Neural progenitor cell (in vitro differentiated cells): Measurements from ENCODE around the gene OLFM4. TPM values are rescaled to one million over a fixed set of nuclear protein-coding genes. Genes with fewer than 3 reads are reported as not detected.

Experiments
- DNase-seq: peaks from one replicate; pipeline ENCODE4 v3.0.0-alpha.2; 2016; ENCODE audit warnings: low spot score
- H2AFZ ChIP-seq: fragments of 200-600 bp; sonication (generic); replicated peaks from 2 replicates; pipeline ENCODE4 v1.6.1; 2016; ENCODE audit warnings: antibody characterized with exemption
- H3F3A ChIP-seq: fragments of 200-600 bp; sonication (generic); 2 replicates; pipeline ENCODE4 v1.6.1; 2016; ENCODE audit warnings: antibody characterized with exemption, low read depth
- H3K27ac ChIP-seq: fragments of 200-600 bp; sonication (generic); 2 replicates; pipeline ENCODE4 v1.5.1; 2016; ENCODE audit warnings: mild to moderate bottlenecking
- H3K27me3 ChIP-seq: fragments of 200-600 bp; sonication (generic); 2 replicates; pipeline ENCODE4 v1.6.1; 2016; ENCODE audit warnings: mild to moderate bottlenecking, moderate library complexity
- H3K36me3 ChIP-seq: fragments of 200-600 bp; sonication (generic); 2 replicates; pipeline ENCODE4 v1.5.1; 2016
- H3K4me1 ChIP-seq: fragments of 200-600 bp; sonication (generic); 2 replicates; pipeline ENCODE4 v1.6.1; 2016; ENCODE audit warnings: mixed run types
- H3K4me2 ChIP-seq: fragments of 200-600 bp; sonication (generic); 2 replicates; pipeline ENCODE4 v1.6.1; 2016
- H3K4me3 ChIP-seq: fragments of 200-600 bp; sonication (generic); 2 replicates; pipeline ENCODE4 v1.5.1; 2016
- H3K79me2 ChIP-seq: fragments of 200-600 bp; sonication (generic); 2 replicates; pipeline ENCODE4 v1.6.1; 2016; ENCODE audit warnings: low read depth
- H3K9ac ChIP-seq: fragments of 200-600 bp; sonication (generic); 2 replicates; pipeline ENCODE4 v1.6.1; 2016
- H3K9me3 ChIP-seq: fragments of 200-600 bp; sonication (generic); 2 replicates; pipeline ENCODE4 v1.5.1; 2016; ENCODE audit warnings: low read depth
- H4K20me1 ChIP-seq: fragments of 200-600 bp; sonication (generic); 2 replicates; pipeline ENCODE4 v1.6.1; 2016; ENCODE audit warnings: low read depth
- H3K27ac Mint-ChIP-seq: 3 replicates; pipeline ENCODE4 v1.8.0; 2021; ENCODE audit warnings: mixed read lengths
- H3K27me3 Mint-ChIP-seq: 2 replicates; pipeline ENCODE4 v1.8.0; 2022; ENCODE audit warnings: low read depth, mild to moderate bottlenecking, inconsistent platforms, moderate library complexity, mixed read lengths; ENCODE audit not compliant: insufficient read depth
- H3K36me3 Mint-ChIP-seq: 3 replicates; pipeline ENCODE4 v1.8.0; 2021; ENCODE audit warnings: mixed read lengths
- H3K4me1 Mint-ChIP-seq: 3 replicates; pipeline ENCODE4 v1.8.0; 2021; ENCODE audit warnings: mixed read lengths
- H3K4me3 Mint-ChIP-seq: 3 replicates; pipeline ENCODE4 v1.8.0; 2021; ENCODE audit warnings: mild to moderate bottlenecking, moderate library complexity, mixed read lengths
- H3K9me3 Mint-ChIP-seq: 3 replicates; pipeline ENCODE4 v1.8.0; 2020; ENCODE audit warnings: mixed read lengths
- CTCF ChIP-seq: fragments of 200-600 bp; sonication (generic); IDR thresholded peaks from 2 replicates; pipeline ENCODE4 v1.5.1; 2017; ENCODE audit warnings: antibody characterized with exemption, mild to moderate bottlenecking
- EZH2 ChIP-seq: fragments of 200-600 bp; sonication (generic); IDR thresholded peaks from 2 replicates; pipeline ENCODE4 v1.6.1; 2017; ENCODE audit warnings: antibody characterized with exemption, mild to moderate bottlenecking, moderate library complexity
- EZH2phosphoT487 ChIP-seq: fragments of 200-600 bp; sonication (generic); IDR thresholded peaks from 2 replicates; pipeline ENCODE4 v1.6.1; 2017; ENCODE audit warnings: antibody characterized with exemption
- total RNA-seq: library from RNA; depleted of rRNA; stranded (reverse); fragments of >200 nt; gene quantifications from 2 replicates; pipeline ENCODE4 v1.2.3, GENCODE V29; 2015; ENCODE audit warnings: low replicate concordance

The OLFM4 gene
- total RNA-seq, 1 donor from 2014 or later, result not detected

DNA sequence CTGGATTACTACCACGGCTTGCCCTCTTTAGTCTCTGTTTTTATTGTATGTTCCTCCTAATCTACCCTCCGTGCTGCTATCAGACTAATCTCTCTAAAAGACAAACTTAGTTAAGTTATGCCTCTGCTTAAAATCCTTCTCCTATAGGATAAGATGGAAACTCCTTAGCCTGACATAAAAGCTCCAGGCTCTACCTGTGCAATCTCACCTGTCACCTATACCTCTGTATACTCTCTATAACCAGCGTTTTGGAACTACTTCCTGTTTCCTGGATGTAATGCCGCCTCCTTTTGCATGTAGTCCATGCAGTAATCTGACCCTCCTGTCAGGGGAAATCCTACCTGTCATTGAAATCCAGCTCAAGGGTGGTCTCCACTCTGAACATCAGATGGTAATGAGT, 41.2 kb downstream of the OLFM4 start:
- Histone ChIP-seq H3K9ac (no peak overlapping the region), H3K4me2 (no peak overlapping the region), H3K9me3 (no peaks in the 10 kb centered on the region), H3K4me1 (peaks cover 34% of the 10 kb centered on the region), H3K27me3 (no peaks in the 10 kb centered on the region), H3K4me3 (no peak overlapping the region), H3F3A (peaks cover 15% of the 10 kb centered on the region), H4K20me1 (no peaks in the 10 kb centered on the region), H3K79me2 (no peaks in the 10 kb centered on the region), H3K27ac (no peak overlapping the region), H2AFZ (no peak overlapping the region), H3K36me3 (no peaks in the 10 kb centered on the region)
- peaks cover 6% of the 10 kb centered on the region for H3K27me3 Mint-ChIP-seq
- DNase-seq, result no peak
- H3K36me3 Mint-ChIP-seq, result no peaks in the 10 kb centered on the region
- no peak overlapping the region for H3K27ac Mint-ChIP-seq
- TF ChIP-seq EZH2 (no peak), CTCF (no peak)
- no peak overlapping the region for H3K4me3 Mint-ChIP-seq
- H3K9me3 Mint-ChIP-seq, result no peaks in the 10 kb centered on the region
- peaks cover 36% of the 10 kb centered on the region for H3K4me1 Mint-ChIP-seq

DNA sequence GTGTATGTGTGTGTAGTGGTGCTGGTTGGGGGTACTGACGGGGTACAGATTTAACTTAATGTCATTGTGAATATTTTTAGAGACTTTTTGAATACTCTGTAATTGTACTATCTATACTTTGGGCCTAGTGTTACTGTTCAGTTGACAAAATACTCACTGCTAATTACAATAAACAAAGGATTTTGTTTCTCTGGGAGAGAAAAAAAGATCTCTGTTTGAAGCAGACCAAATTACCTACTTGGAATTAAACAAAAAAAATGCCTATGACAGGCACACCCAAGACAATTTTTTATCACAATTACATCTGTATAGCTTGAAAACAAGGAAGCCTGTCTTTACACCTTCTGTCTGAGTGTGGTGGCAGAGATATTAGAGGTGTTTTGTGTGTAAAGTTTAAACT, 45.1 kb downstream of the OLFM4 start:
- Histone ChIP-seq H3K79me2 (no peaks in the 10 kb centered on the region), H4K20me1 (no peaks in the 10 kb centered on the region), H3K27ac (no peak overlapping the region), H2AFZ (peak overlapping the region; percentile 52), H3K27me3 (no peaks in the 10 kb centered on the region), H3K9me3 (no peaks in the 10 kb centered on the region), H3K36me3 (no peaks in the 10 kb centered on the region), H3K4me1 (peaks cover 39% of the 10 kb centered on the region), H3F3A (peaks cover 18% of the 10 kb centered on the region), H3K4me3 (no peak overlapping the region), H3K4me2 (peak overlapping the region; percentile 4), H3K9ac (no peak overlapping the region)
- Mint-ChIP-seq H3K36me3 (peaks cover 6% of the 10 kb centered on the region), H3K27ac (peak overlapping the region; percentile 8), H3K4me1 (peaks cover 49% of the 10 kb centered on the region), H3K9me3 (peaks cover 16% of the 10 kb centered on the region), H3K4me3 (no peak overlapping the region), H3K27me3 (peaks cover 12% of the 10 kb centered on the region)
- TF ChIP-seq CTCF (no peak), EZH2 (no peak), EZH2phosphoT487 (no peak)
- no peak for DNase-seq

GRCh38 chr13:53074114-53074513, 45.5 kb downstream of the OLFM4 start:
- Mint-ChIP-seq H3K4me1 (peaks cover 48% of the 10 kb centered on the region), H3K4me3 (no peak overlapping the region), H3K9me3 (peaks cover 19% of the 10 kb centered on the region), H3K36me3 (peaks cover 6% of the 10 kb centered on the region), H3K27me3 (peaks cover 12% of the 10 kb centered on the region), H3K27ac (peak overlapping the region; percentile 1)
- no peak overlapping the region for H3K4me3 ChIP-seq
- no peaks in the 10 kb centered on the region for H3K79me2 ChIP-seq
- H3K36me3 ChIP-seq, result no peaks in the 10 kb centered on the region
- peaks cover 14% of the 10 kb centered on the region for H3F3A ChIP-seq
- H3K9ac ChIP-seq, result no peak overlapping the region
- H2AFZ ChIP-seq, result peak overlapping the region; percentile 52
- no peaks in the 10 kb centered on the region for H4K20me1 ChIP-seq
- peaks cover 35% of the 10 kb centered on the region for H3K4me1 ChIP-seq
- no peaks in the 10 kb centered on the region for H3K9me3 ChIP-seq
- no peak for DNase-seq
- H3K4me2 ChIP-seq, result peak overlapping the region; percentile 13
- H3K27me3 ChIP-seq, result no peaks in the 10 kb centered on the region
- H3K27ac ChIP-seq, result no peak overlapping the region
- TF ChIP-seq EZH2phosphoT487, result no peak
- TF ChIP-seq EZH2, result no peak
- no peak for TF ChIP-seq CTCF
